Measurements from ENCODE around the gene C10orf90. TPM values are rescaled to one million over a fixed set of nuclear protein-coding genes. Genes with fewer than 3 reads are reported as not detected.
A peak's percentile ranks its signal among the peaks of the same experiment; 100 is the strongest.

Gene C10orf90
- total RNA-seq, 1 donor from 2014 or later: not detected

GRCh38 chr10:126468876-126469643, 201.4 kb downstream of the C10orf90 start:
- H3K36me3 Mint-ChIP-seq (ENCODE audit: unreplicated experiment): no peaks in the 10 kb centered on the region
- H3K4me3 Mint-ChIP-seq (ENCODE audit: unreplicated experiment): no peak overlapping the region
- peaks cover 5% of the 10 kb centered on the region for H3K4me1 Mint-ChIP-seq (ENCODE audit: low read depth, unreplicated experiment)
- no peak for DNase-seq
- H3K27ac Mint-ChIP-seq (ENCODE audit: unreplicated experiment): no peak overlapping the region
- TF ChIP-seq CTCF (IDR thresholded peaks at IDR 0.05; ENCODE audit: partially characterized antibody, unreplicated experiment): no peak
- peaks cover 2% of the 10 kb centered on the region for H3K9me3 Mint-ChIP-seq (ENCODE audit: unreplicated experiment)
- peaks cover 5% of the 10 kb centered on the region for H3K27me3 Mint-ChIP-seq (ENCODE audit: unreplicated experiment)

GRCh38 chr10:126468467-126468866, 202.0 kb downstream of the C10orf90 start:
- H3K36me3 Mint-ChIP-seq (ENCODE audit: unreplicated experiment): no peaks in the 10 kb centered on the region
- H3K9me3 Mint-ChIP-seq (ENCODE audit: unreplicated experiment): peaks cover 2% of the 10 kb centered on the region
- H3K4me3 Mint-ChIP-seq (ENCODE audit: unreplicated experiment): peak overlapping the region; percentile 25
- no peak overlapping the region for H3K27ac Mint-ChIP-seq (ENCODE audit: unreplicated experiment)
- TF ChIP-seq CTCF (IDR thresholded peaks at IDR 0.05; ENCODE audit: partially characterized antibody, unreplicated experiment): no peak
- peaks cover 5% of the 10 kb centered on the region for H3K4me1 Mint-ChIP-seq (ENCODE audit: low read depth, unreplicated experiment)
- DNase-seq: no peak
- peaks cover 5% of the 10 kb centered on the region for H3K27me3 Mint-ChIP-seq (ENCODE audit: unreplicated experiment)

- peaks cover 5% of the 10 kb centered on the region for H3K27me3 Mint-ChIP-seq (ENCODE audit: unreplicated experiment)
- no peak for DNase-seq
- no peak overlapping the region for H3K4me3 Mint-ChIP-seq (ENCODE audit: unreplicated experiment)
Observed at GRCh38 chr10:126465771-126466170, 204.7 kb downstream of the C10orf90 start.

GRCh38 chr10:126463286-126463685, 207.2 kb downstream of the C10orf90 start:
- H3K4me3 Mint-ChIP-seq (ENCODE audit: unreplicated experiment): no peak overlapping the region
- peaks cover 5% of the 10 kb centered on the region for H3K27me3 Mint-ChIP-seq (ENCODE audit: unreplicated experiment)
- H3K27ac Mint-ChIP-seq (ENCODE audit: unreplicated experiment): no peak overlapping the region
- no peak for TF ChIP-seq CTCF (IDR thresholded peaks at IDR 0.05; ENCODE audit: partially characterized antibody, unreplicated experiment)
- no peak for DNase-seq
- H3K9me3 Mint-ChIP-seq (ENCODE audit: unreplicated experiment): peaks cover 4% of the 10 kb centered on the region
- H3K4me1 Mint-ChIP-seq (ENCODE audit: low read depth, unreplicated experiment): peaks cover 4% of the 10 kb centered on the region
- peaks cover 6% of the 10 kb centered on the region for H3K36me3 Mint-ChIP-seq (ENCODE audit: unreplicated experiment)

More at GRCh38 chr10:126465771-126466170, 204.7 kb downstream of the C10orf90 start:
- TF ChIP-seq CTCF (IDR thresholded peaks at IDR 0.05; ENCODE audit: partially characterized antibody, unreplicated experiment): no peak
- H3K27ac Mint-ChIP-seq (ENCODE audit: unreplicated experiment): no peak overlapping the region
- peaks cover 5% of the 10 kb centered on the region for H3K9me3 Mint-ChIP-seq (ENCODE audit: unreplicated experiment)
- H3K4me1 Mint-ChIP-seq (ENCODE audit: low read depth, unreplicated experiment): peaks cover 4% of the 10 kb centered on the region
- peaks cover 6% of the 10 kb centered on the region for H3K36me3 Mint-ChIP-seq (ENCODE audit: unreplicated experiment)

GRCh38 chr10:126461289-126461940, 209.1 kb downstream of the C10orf90 start:
- Mint-ChIP-seq H3K4me1 (ENCODE audit: low read depth, unreplicated experiment) (peaks cover 4% of the 10 kb centered on the region), H3K27ac (ENCODE audit: unreplicated experiment) (no peak overlapping the region), H3K27me3 (ENCODE audit: unreplicated experiment) (peaks cover 3% of the 10 kb centered on the region), H3K4me3 (ENCODE audit: unreplicated experiment) (no peak overlapping the region), H3K36me3 (ENCODE audit: unreplicated experiment) (peaks cover 6% of the 10 kb centered on the region), H3K9me3 (ENCODE audit: unreplicated experiment) (peaks cover 4% of the 10 kb centered on the region)
- no peak for DNase-seq
- no peak for TF ChIP-seq CTCF (IDR thresholded peaks at IDR 0.05; ENCODE audit: partially characterized antibody, unreplicated experiment)

Measured in glutamatergic neuron (in vitro differentiated cells).